Activated CD4-positive, alpha-beta T cell treated with anti-CD3 and anti-CD28 coated beads for 1 hour (primary cell): ENCODE measurements around the gene HOOK2.
A peak's percentile ranks its signal among the peaks of the same experiment; 100 is the strongest.

ENCODE experiments used
- DNase-seq: peaks from one replicate; pipeline ENCODE4 v3.0.0-alpha.2; 2020

The HOOK2 gene

DNA sequence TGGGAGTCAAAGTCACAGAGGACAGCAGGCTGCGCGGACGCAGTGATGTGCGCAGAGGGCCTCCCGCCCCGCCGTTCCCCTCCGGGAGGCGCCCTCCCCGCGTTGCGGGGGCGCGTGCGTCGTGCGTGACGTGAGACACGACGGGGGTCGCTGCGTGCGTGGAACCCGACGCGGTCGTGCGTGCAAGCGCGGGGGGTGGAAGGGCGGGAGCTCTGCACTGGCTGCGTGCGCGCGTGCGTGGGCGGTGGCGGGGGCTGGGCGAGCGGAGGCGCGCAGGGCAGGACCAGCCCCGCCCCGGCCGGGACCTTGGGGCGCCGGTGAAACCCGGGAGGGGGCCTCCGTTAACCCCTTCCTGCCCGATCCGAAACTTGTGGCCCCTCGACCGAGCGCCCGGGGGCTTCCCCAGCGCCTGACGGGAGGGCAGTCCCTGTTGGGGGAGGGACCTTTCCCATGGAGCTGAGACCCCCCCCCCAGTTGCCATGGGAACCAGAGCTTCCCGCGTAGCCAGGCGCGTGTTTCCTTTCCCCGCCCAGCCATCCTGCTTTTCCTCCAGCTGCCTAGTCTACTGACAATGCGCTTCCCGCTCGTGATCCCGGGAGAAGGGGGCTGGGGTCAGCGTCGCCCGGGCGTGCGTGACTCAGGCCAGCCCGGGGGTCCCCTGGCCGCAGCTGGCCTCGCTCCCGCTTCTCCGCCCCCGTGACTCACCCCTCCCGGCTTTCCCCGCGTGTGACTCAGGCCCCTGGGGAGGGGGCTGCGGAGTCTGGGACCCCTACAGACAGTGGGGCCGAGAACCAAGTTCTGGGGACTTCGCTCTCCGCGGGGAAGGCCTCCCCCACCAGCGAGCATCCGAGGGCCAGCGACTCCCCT, 7.3 kb upstream of the HOOK2 start:
- peak; percentile 88 for DNase-seq

GRCh38 chr19:12782174-12782423, 6.7 kb upstream of the HOOK2 start:
- DNase-seq: no peak

- no peak for DNase-seq
Observed at GRCh38 chr19:12779162-12779993, 4.0 kb upstream of the HOOK2 start.

DNA sequence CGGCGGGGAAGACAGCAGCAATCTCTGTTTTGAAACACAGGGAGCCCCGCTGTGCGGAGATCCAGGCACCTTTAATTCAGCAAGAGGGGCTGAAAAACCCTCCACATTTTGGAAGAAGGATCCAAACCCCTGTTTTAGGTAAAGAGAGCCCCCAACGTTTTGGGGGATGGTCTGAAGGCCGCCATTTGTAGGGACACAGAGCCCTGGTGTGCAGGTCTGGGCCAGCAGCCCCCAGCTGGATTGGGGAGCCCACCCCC, 3.5 kb upstream of the HOOK2 start:
- DNase-seq: no peak

GRCh38 chr19:12778017-12778904, 2.9 kb upstream of the HOOK2 start:
- no peak for DNase-seq

- DNase-seq: peak; percentile 71
Observed at GRCh38 chr19:12777217-12778016, 2.1 kb upstream of the HOOK2 start.

DNA sequence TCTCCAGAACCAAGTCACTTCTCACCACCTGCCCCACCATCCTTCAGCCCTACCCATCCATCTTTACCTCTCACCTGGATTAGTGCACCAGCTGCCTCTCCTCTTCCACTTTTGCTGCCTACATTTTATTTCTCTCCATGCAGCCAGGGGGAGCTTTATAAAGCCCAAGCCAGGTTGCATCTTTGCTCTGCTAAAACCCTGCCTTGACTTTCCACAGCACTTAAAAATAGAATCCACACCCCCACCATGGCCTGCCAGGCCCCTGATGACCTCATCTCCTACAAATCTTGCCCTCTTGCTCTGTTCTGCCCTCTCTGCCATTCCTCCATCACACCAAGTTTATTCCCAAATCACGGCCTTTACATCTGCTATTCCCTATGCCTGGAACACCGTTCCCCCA, 1.8 kb downstream of the HOOK2 start:
- no peak for DNase-seq

GRCh38 chr19:12772323-12772722, 3.0 kb downstream of the HOOK2 start:
- DNase-seq: no peak

GRCh38 chr19:12770922-12771321, 4.4 kb downstream of the HOOK2 start:
- DNase-seq: no peak

DNA sequence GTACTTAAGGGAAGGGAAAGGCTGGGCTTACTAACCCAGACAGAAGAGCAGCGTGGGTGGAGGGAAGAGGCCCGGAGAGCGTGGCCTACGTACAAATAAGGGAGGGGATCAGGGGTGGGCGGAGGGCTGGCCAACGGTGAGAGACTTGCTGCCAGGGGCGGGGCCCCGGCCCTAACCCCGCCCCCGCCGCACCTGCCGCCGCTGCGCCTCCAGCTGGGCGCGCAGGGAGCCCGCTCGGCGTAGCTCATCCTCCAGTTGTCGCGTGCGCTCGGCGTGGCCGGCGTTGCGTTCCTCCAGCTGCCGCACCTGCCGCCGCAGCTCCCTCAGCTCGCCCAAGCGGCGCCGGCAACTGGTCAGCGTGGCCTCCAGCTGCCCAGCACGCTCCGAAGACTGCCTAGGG, 5.7 kb downstream of the HOOK2 start:
- DNase-seq: peak; percentile 36

DNA sequence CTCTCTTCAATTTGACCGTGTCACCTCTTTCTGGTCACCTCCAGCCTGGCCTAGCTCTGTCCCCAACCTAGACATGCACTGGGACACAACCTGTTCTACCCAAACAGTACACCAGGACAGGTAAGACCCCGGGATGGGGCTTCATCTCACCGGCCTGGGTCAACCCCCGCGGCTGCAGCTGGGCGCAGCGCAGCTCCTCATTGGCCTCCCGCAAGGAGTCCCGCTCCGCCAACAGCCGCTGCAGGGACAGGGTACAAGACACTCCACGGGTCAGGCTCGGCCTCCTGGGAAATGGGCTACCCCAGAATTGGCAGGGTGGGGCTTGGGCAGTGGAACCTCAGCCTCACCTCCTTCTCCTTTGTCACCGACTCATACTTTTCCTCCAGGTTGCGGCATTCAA, 7.7 kb downstream of the HOOK2 start:
- no peak for DNase-seq

GRCh38 chr19:12767150-12767549, 8.2 kb downstream of the HOOK2 start:
- DNase-seq: no peak

DNA sequence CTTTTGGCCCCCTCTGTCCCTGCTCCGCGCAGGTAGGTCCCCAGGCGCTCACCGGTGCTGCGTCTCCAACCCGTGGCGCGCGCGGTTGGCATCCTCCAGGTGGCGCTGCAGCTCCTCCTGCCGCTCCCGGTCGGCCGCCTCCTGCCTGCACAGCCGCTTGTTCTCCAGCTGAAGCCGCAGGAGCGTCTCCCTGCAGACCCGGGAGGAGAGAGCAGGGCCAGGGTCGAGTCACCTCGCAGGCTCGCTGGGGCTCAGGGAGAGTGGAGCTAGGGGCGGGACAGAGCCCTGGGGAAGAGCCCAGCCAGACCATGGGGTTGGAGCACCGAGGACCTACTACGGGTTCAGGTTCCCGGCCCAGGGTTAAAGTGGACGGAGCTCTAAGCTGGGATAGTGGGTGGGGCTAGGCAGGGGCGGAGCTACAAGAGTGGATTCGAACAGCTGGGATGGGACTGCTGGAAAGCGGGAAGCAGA, 9.3 kb downstream of the HOOK2 start:
- peak; percentile 52 for DNase-seq

GRCh38 chr19:12764698-12765097, 10.7 kb downstream of the HOOK2 start:
- DNase-seq: no peak

GRCh38 chr19:12763100-12763499, 12.3 kb downstream of the HOOK2 start:
- no peak for DNase-seq

DNA sequence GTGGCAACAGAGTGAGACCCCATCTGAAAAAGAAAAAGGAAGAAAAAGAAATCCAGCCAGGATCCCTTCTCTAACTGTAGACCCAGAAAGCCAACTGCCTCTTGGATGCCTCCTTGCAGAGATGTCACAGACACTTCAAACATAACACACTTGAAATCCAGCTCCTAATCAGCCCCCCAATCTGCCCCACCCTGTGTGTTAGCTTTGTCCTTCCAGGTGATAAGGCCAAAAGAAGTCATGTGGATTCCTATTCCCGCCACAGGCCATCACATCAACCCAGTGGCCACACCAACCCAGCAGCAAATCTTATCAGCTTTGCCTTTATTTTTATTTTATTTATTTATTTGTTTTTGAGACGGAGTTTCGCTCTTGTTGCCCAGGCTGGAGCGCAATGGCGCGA, 15.7 kb downstream of the HOOK2 start:
- no peak for DNase-seq

DNA sequence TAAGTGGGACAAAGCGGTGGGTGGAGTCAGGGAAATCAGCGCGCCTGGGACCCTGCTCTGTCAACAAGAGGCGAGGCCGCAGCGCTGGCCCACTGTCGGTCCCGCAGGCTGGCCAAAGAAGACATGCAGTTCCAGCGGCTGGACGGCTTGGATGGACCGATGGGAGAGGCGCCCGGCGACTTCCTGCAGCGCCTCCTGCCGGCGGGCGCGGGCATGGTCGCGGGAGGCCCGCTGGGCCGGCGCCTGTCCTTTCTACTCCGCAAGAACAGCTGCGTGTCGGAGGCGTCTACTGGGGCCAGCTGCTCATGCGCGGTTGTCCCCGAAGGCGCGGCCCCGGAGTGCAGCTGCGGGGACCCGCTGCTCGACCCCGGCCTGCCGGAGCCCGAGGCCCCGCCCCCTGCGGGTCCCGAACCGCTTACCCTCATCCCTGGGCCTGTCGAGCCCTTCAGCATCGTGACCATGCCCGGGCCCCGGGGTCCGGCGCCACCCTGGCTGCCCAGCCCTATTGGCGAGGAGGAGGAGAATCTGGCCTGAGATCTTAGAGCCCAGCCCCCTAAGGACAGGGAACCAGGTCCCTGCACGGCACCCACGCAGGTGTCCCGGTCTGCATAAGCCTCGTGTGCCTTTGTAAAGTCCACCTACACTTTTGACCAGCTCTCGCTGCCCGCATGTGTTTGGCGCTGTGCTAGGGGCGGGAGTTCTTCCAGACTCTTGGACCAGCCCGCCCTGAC, 17.6 kb downstream of the HOOK2 start:
- peak; percentile 35 for DNase-seq

GRCh38 chr19:12756150-12756883, 19.0 kb downstream of the HOOK2 start:
- no peak for DNase-seq

GRCh38 chr19:12754465-12755196, 20.7 kb downstream of the HOOK2 start:
- DNase-seq: no peak

DNA sequence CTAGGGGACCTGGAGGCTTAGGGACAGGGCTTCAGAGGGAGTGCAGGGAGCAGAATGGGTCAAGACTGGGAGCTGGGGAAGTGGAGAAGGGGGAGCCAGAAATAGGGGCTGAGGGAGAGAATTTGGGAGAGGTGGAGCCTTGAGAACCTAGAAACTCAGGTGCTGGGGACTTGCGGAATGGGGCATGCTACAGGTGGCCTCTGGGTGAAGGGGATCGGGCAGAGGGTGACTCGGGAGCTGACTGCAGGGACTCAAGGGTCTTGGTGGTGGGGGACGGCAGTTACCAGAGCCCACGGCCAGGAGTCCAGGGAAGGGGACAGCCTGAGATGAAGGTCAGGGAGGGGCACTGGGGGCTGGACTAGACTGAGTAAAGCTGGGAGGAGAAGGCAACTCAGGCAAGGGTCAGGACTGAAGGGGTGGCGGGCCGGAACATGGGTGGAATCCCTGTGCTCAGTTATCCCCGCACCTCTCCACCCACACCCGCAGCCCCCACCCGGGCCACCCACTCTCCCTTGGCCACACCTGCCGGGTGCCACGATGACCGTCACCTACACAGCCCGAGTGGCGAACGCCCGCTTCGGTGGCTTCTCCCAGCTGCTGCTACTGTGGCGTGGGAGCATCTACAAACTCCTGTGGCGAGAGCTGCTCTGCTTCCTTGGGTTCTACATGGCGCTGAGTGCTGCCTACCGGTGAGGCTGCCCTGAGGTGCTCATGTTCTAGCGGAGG, 23.1 kb downstream of the HOOK2 start:
- no peak for DNase-seq
